ENCODE data around the gene PPM1J.

The PPM1J gene

DNA sequence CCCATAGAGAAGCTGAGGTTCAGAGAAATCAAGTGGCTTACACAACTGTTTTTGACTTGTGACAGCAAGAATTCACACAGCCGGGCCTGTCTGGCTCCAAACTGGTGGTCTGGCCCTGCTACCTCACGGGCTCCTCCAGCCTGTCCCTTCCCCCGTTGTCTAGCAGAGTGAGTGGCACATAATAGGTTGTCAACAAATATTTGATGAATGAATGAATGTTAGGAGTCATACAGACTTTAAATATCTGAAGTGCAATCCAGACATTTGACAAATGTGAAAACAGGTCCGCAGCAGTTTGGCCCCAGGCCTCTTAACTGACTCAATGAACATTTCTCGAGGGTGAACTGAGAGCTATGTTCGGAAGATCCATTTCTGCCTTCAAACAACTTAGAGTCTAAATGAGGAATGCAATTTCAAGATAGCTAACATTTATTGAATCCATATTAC is 7.1 kb downstream of the PPM1J start:
- no peak for ATAC-seq

DNA sequence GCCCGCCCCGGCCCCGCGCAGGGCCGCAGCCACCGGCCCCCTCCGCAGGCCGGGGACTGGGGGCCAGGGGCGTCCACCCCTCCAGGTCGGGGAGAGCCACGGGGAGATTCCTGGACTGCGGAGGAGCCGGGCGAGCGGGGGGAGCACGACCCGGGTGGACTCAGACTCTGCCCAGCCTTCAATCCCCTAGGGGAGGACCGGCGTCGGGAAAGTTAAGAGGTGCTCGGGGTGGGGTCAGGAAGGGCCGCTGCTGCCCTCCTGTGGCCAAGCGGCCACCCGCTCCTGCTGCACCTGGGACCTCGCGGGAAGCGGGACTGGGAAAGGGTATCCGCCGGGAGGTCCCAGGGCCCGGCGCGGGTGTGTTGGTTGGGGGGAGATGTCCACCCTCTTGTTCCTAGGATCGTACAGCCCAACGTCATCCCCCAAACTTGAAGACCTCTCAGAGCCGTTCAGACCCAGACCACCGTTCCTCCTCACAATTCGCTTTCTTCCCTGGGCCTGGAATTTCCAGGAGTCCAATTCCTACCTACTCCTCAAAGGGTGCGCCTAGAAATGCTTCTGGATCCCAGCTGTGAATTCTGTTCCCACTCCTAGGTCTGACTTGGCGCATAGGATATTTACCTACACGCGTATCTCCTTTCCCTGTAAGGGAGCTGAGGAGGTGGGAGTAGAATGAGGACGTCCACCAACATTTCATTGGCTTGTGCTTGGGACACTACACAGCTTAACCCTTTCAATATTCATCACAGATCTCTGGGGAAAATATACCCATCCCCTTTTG is 7.7 kb downstream of the PPM1J start:
- TF ChIP-seq ZNF565 (CRISPR knock-in tag; conservative IDR thresholded peaks at IDR 0.05; ENCODE audit: low read depth) (no peak), ZNF70 (CRISPR knock-in tag; IDR thresholded peaks at IDR 0.05) (no peak), POU6F1 (CRISPR knock-in tag; IDR thresholded peaks at IDR 0.05; ENCODE audit: borderline replicate concordance, low read depth) (no peak), GLIS3 (CRISPR knock-in tag; IDR thresholded peaks at IDR 0.05) (no peak), RARB (CRISPR knock-in tag; IDR thresholded peaks at IDR 0.05) (no peak), CSDC2 (CRISPR knock-in tag; IDR thresholded peaks at IDR 0.05) (no peak), ZNF8 (CRISPR knock-in tag; IDR thresholded peaks at IDR 0.05) (no peak)
- TF ChIP-seq, protein P1, sequence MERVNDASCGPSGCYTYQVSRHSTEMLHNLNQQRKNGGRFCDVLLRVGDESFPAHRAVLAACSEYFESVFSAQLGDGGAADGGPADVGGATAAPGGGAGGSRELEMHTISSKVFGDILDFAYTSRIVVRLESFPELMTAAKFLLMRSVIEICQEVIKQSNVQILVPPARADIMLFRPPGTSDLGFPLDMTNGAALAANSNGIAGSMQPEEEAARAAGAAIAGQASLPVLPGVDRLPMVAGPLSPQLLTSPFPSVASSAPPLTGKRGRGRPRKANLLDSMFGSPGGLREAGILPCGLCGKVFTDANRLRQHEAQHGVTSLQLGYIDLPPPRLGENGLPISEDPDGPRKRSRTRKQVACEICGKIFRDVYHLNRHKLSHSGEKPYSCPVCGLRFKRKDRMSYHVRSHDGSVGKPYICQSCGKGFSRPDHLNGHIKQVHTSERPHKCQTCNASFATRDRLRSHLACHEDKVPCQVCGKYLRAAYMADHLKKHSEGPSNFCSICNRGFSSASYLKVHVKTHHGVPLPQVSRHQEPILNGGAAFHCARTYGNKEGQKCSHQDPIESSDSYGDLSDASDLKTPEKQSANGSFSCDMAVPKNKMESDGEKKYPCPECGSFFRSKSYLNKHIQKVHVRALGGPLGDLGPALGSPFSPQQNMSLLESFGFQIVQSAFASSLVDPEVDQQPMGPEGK (CRISPR knock-in tag; IDR thresholded peaks at IDR 0.05; ENCODE audit: borderline replicate concordance): no peak; the same call in 1 of the 2 replicates
- TF ChIP-seq, protein P2, sequence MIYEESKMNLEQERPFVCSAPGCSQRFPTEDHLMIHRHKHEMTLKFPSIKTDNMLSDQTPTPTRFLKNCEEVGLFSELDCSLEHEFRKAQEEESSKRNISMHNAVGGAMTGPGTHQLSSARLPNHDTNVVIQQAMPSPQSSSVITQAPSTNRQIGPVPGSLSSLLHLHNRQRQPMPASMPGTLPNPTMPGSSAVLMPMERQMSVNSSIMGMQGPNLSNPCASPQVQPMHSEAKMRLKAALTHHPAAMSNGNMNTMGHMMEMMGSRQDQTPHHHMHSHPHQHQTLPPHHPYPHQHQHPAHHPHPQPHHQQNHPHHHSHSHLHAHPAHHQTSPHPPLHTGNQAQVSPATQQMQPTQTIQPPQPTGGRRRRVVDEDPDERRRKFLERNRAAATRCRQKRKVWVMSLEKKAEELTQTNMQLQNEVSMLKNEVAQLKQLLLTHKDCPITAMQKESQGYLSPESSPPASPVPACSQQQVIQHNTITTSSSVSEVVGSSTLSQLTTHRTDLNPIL (CRISPR knock-in tag; IDR thresholded peaks at IDR 0.05; ENCODE audit: low read depth): no peak
- ATAC-seq: peak; percentile 74

More for the DNA sequence above, 7.1 kb downstream of the PPM1J start:
- no peak for TF ChIP-seq ZNF565 (CRISPR knock-in tag; conservative IDR thresholded peaks at IDR 0.05; ENCODE audit: low read depth)
- TF ChIP-seq PPARA (CRISPR knock-in tag; IDR thresholded peaks at IDR 0.05; ENCODE audit: borderline replicate concordance): no peak
- TF ChIP-seq ESRRG (CRISPR knock-in tag; IDR thresholded peaks at IDR 0.05): no peak
- no peak for TF ChIP-seq RARB (CRISPR knock-in tag; IDR thresholded peaks at IDR 0.05)
- no peak for TF ChIP-seq TSHZ2 (CRISPR knock-in tag; IDR thresholded peaks at IDR 0.05)
- no peak for TF ChIP-seq ZNF8 (CRISPR knock-in tag; IDR thresholded peaks at IDR 0.05)
- TF ChIP-seq BACH2 (CRISPR knock-in tag; IDR thresholded peaks at IDR 0.05; ENCODE audit: borderline replicate concordance): no peak
- TF ChIP-seq, protein P2 (CRISPR knock-in tag; IDR thresholded peaks at IDR 0.05; ENCODE audit: low read depth): no peak
- TF ChIP-seq, protein P1 (CRISPR knock-in tag; IDR thresholded peaks at IDR 0.05; ENCODE audit: borderline replicate concordance): no peak
- TF ChIP-seq CSDC2 (CRISPR knock-in tag; IDR thresholded peaks at IDR 0.05): no peak
- TF ChIP-seq OSR1 (CRISPR knock-in tag; IDR thresholded peaks at IDR 0.05): no peak
- TF ChIP-seq ISL1 (CRISPR knock-in tag; IDR thresholded peaks at IDR 0.05): no peak
- no peak for TF ChIP-seq ZC3H10 (CRISPR knock-in tag; IDR thresholded peaks at IDR 0.05)
- TF ChIP-seq SNAI2 (CRISPR knock-in tag; IDR thresholded peaks at IDR 0.05): no peak
- no peak for TF ChIP-seq ZNF70 (CRISPR knock-in tag; IDR thresholded peaks at IDR 0.05)
- TF ChIP-seq POU6F1 (CRISPR knock-in tag; IDR thresholded peaks at IDR 0.05; ENCODE audit: borderline replicate concordance, low read depth): no peak
- no peak for TF ChIP-seq TCF4 (CRISPR knock-in tag; IDR thresholded peaks at IDR 0.05; ENCODE audit: borderline replicate concordance)
- TF ChIP-seq GLIS3 (CRISPR knock-in tag; IDR thresholded peaks at IDR 0.05): no peak
- TF ChIP-seq ARNTL (CRISPR knock-in tag; IDR thresholded peaks at IDR 0.05; ENCODE audit: borderline replicate concordance, low read depth): no peak
- no peak for TF ChIP-seq ZFP30 (CRISPR knock-in tag; IDR thresholded peaks at IDR 0.05)

All from SK-N-SH treated with all-trans-retinoic acid at 6 μM for 48 hours (cell line).